ENCODE measurements around the gene TNFRSF19.
A peak's percentile ranks its signal among the peaks of the same experiment; 100 is the strongest.

TNFRSF19 gene

DNA sequence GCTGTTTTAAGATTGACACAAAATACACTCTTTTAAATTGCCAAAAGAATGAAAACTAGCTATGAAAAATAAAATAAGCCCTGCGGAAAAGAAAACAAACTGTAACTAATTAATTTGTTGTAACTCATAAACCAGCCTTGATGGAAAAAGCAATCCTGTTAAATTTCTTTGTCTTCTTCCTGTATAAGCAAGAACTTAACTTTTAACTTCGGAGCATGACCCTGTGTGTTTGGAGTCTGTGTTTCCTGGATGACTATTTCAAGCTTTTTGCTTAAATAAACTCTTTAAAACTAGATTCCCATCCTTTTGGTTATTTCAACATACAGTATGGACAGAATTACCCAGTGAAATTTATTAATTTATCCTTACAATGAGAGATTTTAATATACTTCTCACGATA is 122.6 kb downstream of the TNFRSF19 start:
- H3K36me3 ChIP-seq (ENCODE audit: control insufficient read depth in 1 of 2, insufficient read depth in 2 of 2, low read depth in 1 of 2, low read length in 2 of 2), result no peaks in the 10 kb centered on the region
- no peaks in the 10 kb centered on the region for H3K27me3 ChIP-seq (ENCODE audit: control insufficient read depth in 1 of 2, insufficient read depth in 1 of 2, low read length in 2 of 2)
- no peak overlapping the region for H2AFZ ChIP-seq (ENCODE audit: low read depth, low read length)
- no peak overlapping the region for H2BK15ac ChIP-seq (ENCODE audit: low read depth, poor library complexity, severe bottlenecking)
- no peak overlapping the region for H2AK5ac ChIP-seq (ENCODE audit: low read length, severe bottlenecking)
- WGBS, result 100% methylated on average over 2 of the region's 3 CpGs
- H3K4ac ChIP-seq (ENCODE audit: low read depth in 1 of 2, low read length in 2 of 2), result no peak overlapping the region
- H3K79me1 ChIP-seq (replicated peaks; ENCODE audit: low read length, poor library complexity, severe bottlenecking), result no peaks in the 10 kb centered on the region
- H3K18ac ChIP-seq (ENCODE audit: low read depth in 1 of 2, low read length in 2 of 2), result no peak overlapping the region
- H3K14ac ChIP-seq (ENCODE audit: low read length in 2 of 2), result no peak overlapping the region
- H2BK120ac ChIP-seq (ENCODE audit: low read depth, low read length), result no peak overlapping the region
- no peak overlapping the region for H3K23ac ChIP-seq (ENCODE audit: low read length in 2 of 2)
- no peak overlapping the region for H3K4me3 ChIP-seq (ENCODE audit: insufficient read depth in 1 of 2, low read depth in 1 of 2, low read length in 2 of 2)
- H3K9ac ChIP-seq (ENCODE audit: low read length), result no peak overlapping the region
- no peak overlapping the region for H3K4me2 ChIP-seq (ENCODE audit: low read length, poor library complexity, severe bottlenecking)
- H4K8ac ChIP-seq (ENCODE audit: low read length), result no peak overlapping the region
- no peak for DNase-seq
- peaks cover 13% of the 10 kb centered on the region for H3K4me1 ChIP-seq (ENCODE audit: control insufficient read depth, insufficient read depth, low read depth, low read length)
- no peak overlapping the region for H3K27ac ChIP-seq (ENCODE audit: low read length, poor library complexity, severe bottlenecking)
- no peak overlapping the region for H4K91ac ChIP-seq (ENCODE audit: low read length)
- H2BK5ac ChIP-seq (ENCODE audit: low read depth, low read length, poor library complexity, severe bottlenecking), result no peak overlapping the region
- H3K9me3 ChIP-seq (ENCODE audit: control insufficient read depth, low read length), result no peaks in the 10 kb centered on the region
- H2BK12ac ChIP-seq (ENCODE audit: low read length in 2 of 2), result no peak overlapping the region

DNA sequence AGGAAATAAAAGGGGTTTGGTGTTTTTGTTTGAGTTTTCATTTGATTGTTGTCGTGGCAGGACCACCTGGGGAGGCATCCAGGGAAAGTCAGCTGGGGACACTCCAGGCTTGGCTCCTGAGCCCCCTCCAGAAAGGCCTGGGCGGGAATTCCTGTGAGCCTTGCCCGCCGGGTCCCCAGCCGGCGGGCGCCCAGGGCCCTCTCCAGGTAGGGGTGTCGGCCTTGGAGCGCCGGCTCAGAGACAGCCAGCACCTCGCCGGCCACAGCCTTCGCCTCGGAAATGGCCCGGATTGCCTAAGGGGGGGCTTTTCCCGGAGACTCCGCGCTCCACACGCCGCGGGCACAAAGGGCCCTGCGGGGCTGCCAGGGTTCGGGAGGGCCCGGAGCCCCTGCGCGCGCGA is 125.0 kb downstream of the TNFRSF19 start:
- H3K79me1 ChIP-seq (replicated peaks; ENCODE audit: low read length, poor library complexity, severe bottlenecking), result no peaks in the 10 kb centered on the region
- H2BK120ac ChIP-seq (ENCODE audit: low read depth, low read length), result no peak overlapping the region
- H3K4me3 ChIP-seq (ENCODE audit: insufficient read depth in 1 of 2, low read depth in 1 of 2, low read length in 2 of 2), result no peak overlapping the region
- no peak overlapping the region for H2BK15ac ChIP-seq (ENCODE audit: low read depth, poor library complexity, severe bottlenecking)
- no peak overlapping the region for H2BK12ac ChIP-seq (ENCODE audit: low read length in 2 of 2)
- no peak overlapping the region for H3K4ac ChIP-seq (ENCODE audit: low read depth in 1 of 2, low read length in 2 of 2)
- H3K27ac ChIP-seq (ENCODE audit: low read length, poor library complexity, severe bottlenecking), result no peak overlapping the region
- no peak overlapping the region for H3K9ac ChIP-seq (ENCODE audit: low read length)
- H3K23ac ChIP-seq (ENCODE audit: low read length in 2 of 2), result no peak overlapping the region
- no peak overlapping the region for H4K8ac ChIP-seq (ENCODE audit: low read length)
- DNase-seq, result no peak
- H3K9me3 ChIP-seq (ENCODE audit: control insufficient read depth, low read length), result no peaks in the 10 kb centered on the region
- no peak overlapping the region for H2AFZ ChIP-seq (ENCODE audit: low read depth, low read length)
- 98% methylated on average over 28 of the region's 28 CpGs for WGBS
- no peak overlapping the region for H2BK5ac ChIP-seq (ENCODE audit: low read depth, low read length, poor library complexity, severe bottlenecking)
- no peak overlapping the region for H3K18ac ChIP-seq (ENCODE audit: low read depth in 1 of 2, low read length in 2 of 2)
- H2AK5ac ChIP-seq (ENCODE audit: low read length, severe bottlenecking), result no peak overlapping the region
- peaks cover 12% of the 10 kb centered on the region for H3K4me1 ChIP-seq (ENCODE audit: control insufficient read depth, insufficient read depth, low read depth, low read length)
- no peak overlapping the region for H4K91ac ChIP-seq (ENCODE audit: low read length)
- H3K27me3 ChIP-seq (ENCODE audit: control insufficient read depth in 1 of 2, insufficient read depth in 1 of 2, low read length in 2 of 2), result no peaks in the 10 kb centered on the region
- no peaks in the 10 kb centered on the region for H3K36me3 ChIP-seq (ENCODE audit: control insufficient read depth in 1 of 2, insufficient read depth in 2 of 2, low read depth in 1 of 2, low read length in 2 of 2)
- H3K4me2 ChIP-seq (ENCODE audit: low read length, poor library complexity, severe bottlenecking), result no peak overlapping the region
- no peak overlapping the region for H3K14ac ChIP-seq (ENCODE audit: low read length in 2 of 2)

DNA sequence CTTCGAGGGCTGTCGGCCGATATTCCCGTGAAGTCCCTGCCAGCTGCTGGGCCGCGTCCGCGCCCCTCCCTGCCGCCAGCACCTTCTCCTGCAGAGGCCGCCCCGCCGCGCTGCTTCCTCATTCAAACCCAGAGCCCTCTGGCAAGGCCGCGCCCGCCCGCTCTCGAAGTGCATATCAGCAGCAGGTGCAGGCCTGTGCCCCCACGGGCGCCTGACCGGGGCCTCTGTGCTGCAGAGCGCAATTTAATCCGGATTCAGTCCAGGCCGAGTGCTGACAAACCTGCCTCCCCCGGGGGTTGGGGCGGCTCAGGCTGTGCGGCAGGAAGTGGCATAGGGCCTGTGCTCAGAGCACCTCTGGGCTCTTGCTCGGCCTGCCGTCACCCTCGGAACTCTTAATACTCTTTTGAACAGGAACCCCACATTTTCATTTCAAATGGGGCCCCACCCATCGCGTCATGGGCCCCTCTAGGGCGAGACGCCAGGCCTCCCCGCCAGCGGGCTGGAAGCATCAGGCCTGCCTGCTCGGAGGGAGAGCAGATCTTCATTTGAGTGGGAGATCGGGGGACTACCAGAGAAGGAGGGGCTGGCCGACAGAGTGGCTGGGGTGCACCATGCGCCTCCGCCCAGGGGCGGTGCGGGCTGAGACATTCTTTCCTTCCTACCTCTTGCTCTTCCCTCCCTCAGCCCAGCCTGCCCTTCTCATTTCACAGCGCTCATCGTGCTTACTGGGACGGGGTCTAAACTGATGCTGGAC is 125.7 kb downstream of the TNFRSF19 start:
- Histone ChIP-seq H3K79me1 (replicated peaks; ENCODE audit: low read length, poor library complexity, severe bottlenecking) (no peaks in the 10 kb centered on the region), H2AK5ac (ENCODE audit: low read length, severe bottlenecking) (peak overlapping the region; percentile 53), H4K8ac (ENCODE audit: low read length) (peak overlapping the region; percentile 55), H2BK5ac (ENCODE audit: low read depth, low read length, poor library complexity, severe bottlenecking) (no peak overlapping the region), H3K14ac (ENCODE audit: low read length in 2 of 2) (peak overlapping the region in 1 of 2 experiments; percentile 26), H3K18ac (ENCODE audit: low read depth in 1 of 2, low read length in 2 of 2) (no peak overlapping the region), H4K91ac (ENCODE audit: low read length) (peak overlapping the region; percentile 20), H3K4me2 (ENCODE audit: low read length, poor library complexity, severe bottlenecking) (no peak overlapping the region), H3K23ac (ENCODE audit: low read length in 2 of 2) (peak overlapping the region in 1 of 2 experiments; percentile 31), H3K9ac (ENCODE audit: low read length) (peak overlapping the region; percentile 15), H3K9me3 (ENCODE audit: control insufficient read depth, low read length) (no peaks in the 10 kb centered on the region), H3K36me3 (ENCODE audit: control insufficient read depth in 1 of 2, insufficient read depth in 2 of 2, low read depth in 1 of 2, low read length in 2 of 2) (no peaks in the 10 kb centered on the region), H3K4me3 (ENCODE audit: insufficient read depth in 1 of 2, low read depth in 1 of 2, low read length in 2 of 2) (no peak overlapping the region), H3K27ac (ENCODE audit: low read length, poor library complexity, severe bottlenecking) (no peak overlapping the region), H3K4me1 (ENCODE audit: control insufficient read depth, insufficient read depth, low read depth, low read length) (peaks cover 10% of the 10 kb centered on the region), H2BK12ac (ENCODE audit: low read length in 2 of 2) (peak overlapping the region in 1 of 2 experiments; percentile 0), H3K4ac (ENCODE audit: low read depth in 1 of 2, low read length in 2 of 2) (no peak overlapping the region), H3K27me3 (ENCODE audit: control insufficient read depth in 1 of 2, insufficient read depth in 1 of 2, low read length in 2 of 2) (no peaks in the 10 kb centered on the region), H2AFZ (ENCODE audit: low read depth, low read length) (no peak overlapping the region), H2BK15ac (ENCODE audit: low read depth, poor library complexity, severe bottlenecking) (no peak overlapping the region), H2BK120ac (ENCODE audit: low read depth, low read length) (no peak overlapping the region)
- 90% methylated on average over 46 of the region's 46 CpGs for WGBS
- no peak for DNase-seq

DNA sequence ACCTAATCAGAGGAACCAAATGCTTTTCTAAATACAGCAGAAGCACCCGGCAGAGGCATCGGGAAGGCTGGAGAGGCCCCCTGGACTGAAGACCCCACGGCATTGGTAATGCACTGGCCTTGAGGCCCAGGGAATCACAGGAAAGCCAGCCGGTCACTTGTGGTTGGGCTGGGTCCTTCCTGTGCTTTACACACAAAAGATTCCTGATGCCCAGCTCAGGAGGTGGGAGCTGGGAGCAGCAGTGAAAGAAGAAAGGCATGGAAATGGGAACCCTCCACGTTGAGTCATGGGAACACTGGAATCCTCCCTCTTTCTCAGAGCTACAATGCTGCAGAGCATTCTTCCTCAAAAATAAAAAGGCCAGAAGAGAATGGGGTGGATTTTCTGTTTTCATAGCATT is 126.4 kb downstream of the TNFRSF19 start:
- Histone ChIP-seq H3K27ac (ENCODE audit: low read length, poor library complexity, severe bottlenecking) (no peak overlapping the region), H2AK5ac (ENCODE audit: low read length, severe bottlenecking) (no peak overlapping the region), H3K4me3 (ENCODE audit: insufficient read depth in 1 of 2, low read depth in 1 of 2, low read length in 2 of 2) (no peak overlapping the region), H4K8ac (ENCODE audit: low read length) (no peak overlapping the region), H3K14ac (ENCODE audit: low read length in 2 of 2) (no peak overlapping the region), H3K18ac (ENCODE audit: low read depth in 1 of 2, low read length in 2 of 2) (no peak overlapping the region), H3K4me2 (ENCODE audit: low read length, poor library complexity, severe bottlenecking) (no peak overlapping the region), H3K23ac (ENCODE audit: low read length in 2 of 2) (no peak overlapping the region), H2BK12ac (ENCODE audit: low read length in 2 of 2) (no peak overlapping the region), H3K9me3 (ENCODE audit: control insufficient read depth, low read length) (no peaks in the 10 kb centered on the region), H2AFZ (ENCODE audit: low read depth, low read length) (no peak overlapping the region), H3K4ac (ENCODE audit: low read depth in 1 of 2, low read length in 2 of 2) (no peak overlapping the region), H3K4me1 (ENCODE audit: control insufficient read depth, insufficient read depth, low read depth, low read length) (peaks cover 12% of the 10 kb centered on the region), H2BK120ac (ENCODE audit: low read depth, low read length) (no peak overlapping the region), H2BK15ac (ENCODE audit: low read depth, poor library complexity, severe bottlenecking) (no peak overlapping the region), H2BK5ac (ENCODE audit: low read depth, low read length, poor library complexity, severe bottlenecking) (no peak overlapping the region), H4K91ac (ENCODE audit: low read length) (no peak overlapping the region), H3K27me3 (ENCODE audit: control insufficient read depth in 1 of 2, insufficient read depth in 1 of 2, low read length in 2 of 2) (no peaks in the 10 kb centered on the region), H3K9ac (ENCODE audit: low read length) (no peak overlapping the region), H3K79me1 (replicated peaks; ENCODE audit: low read length, poor library complexity, severe bottlenecking) (no peaks in the 10 kb centered on the region), H3K36me3 (ENCODE audit: control insufficient read depth in 1 of 2, insufficient read depth in 2 of 2, low read depth in 1 of 2, low read length in 2 of 2) (no peaks in the 10 kb centered on the region)
- 70% methylated on average over 5 of the region's 5 CpGs for WGBS
- no peak for DNase-seq

All from mesenchymal stem cell (in vitro differentiated cells and primary cell).